HG02981 (cell line): ENCODE measurements around the gene CD180.

Experiments used
- ATAC-seq: cut with Tn5 transposase; IDR thresholded peaks from one replicate; pipeline ENCODE4 v1.9.1; 2021; ENCODE audit warnings: mild to moderate bottlenecking, moderate library complexity; ENCODE audit not compliant: unreplicated experiment

CD180 gene

GRCh38 chr5:67135381-67135984 lies 61.1 kb downstream of the CD180 start:
- no peak for ATAC-seq

DNA sequence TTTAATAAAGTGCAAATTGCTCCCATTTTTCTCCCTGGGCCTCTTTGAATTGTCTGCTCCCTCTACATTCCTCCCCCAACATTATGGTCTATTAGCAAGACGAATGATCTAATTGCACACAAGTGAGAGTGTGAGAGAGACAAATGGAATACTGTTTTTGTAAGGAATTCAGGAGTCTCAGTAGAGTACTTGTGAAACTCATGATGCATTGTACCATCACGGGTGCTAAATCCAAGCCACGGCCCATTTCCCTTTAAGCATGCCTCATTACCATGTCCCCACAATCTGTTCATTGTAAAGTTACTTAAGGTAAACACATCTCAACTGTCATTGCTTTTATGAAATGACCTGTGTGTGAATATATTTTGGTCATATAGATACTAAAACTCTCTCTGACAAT lies 62.8 kb downstream of the CD180 start:
- no peak for ATAC-seq

GRCh38 chr5:67133217-67133616 lies 63.4 kb downstream of the CD180 start:
- ATAC-seq, result no peak

GRCh38 chr5:67129768-67130167 lies 66.8 kb downstream of the CD180 start:
- ATAC-seq, result no peak
